NCI-H82 treated with DMSO at 0.1 percent for 48 hours (cell line): ENCODE measurements around the gene TM2D1.
"Not testable (repeated sequence)": the region's sequence is repeated elsewhere in the genome, so short reads cannot be mapped to it uniquely, and the experiment has no call there.

Source experiments
- DNase-seq: peaks from one replicate; lab custom pipeline; 2025; ENCODE audit not compliant: unreplicated experiment; lab: John Stamatoyannopoulos, UW

Gene TM2D1

GRCh38 chr1:61718996-61719663, 5.8 kb downstream of the TM2D1 start:
- DNase-seq, result not testable (repeated sequence)

- DNase-seq, result no peak
Measured at GRCh38 chr1:61711969-61712368, 13.0 kb downstream of the TM2D1 start.

GRCh38 chr1:61711257-61711656, 13.7 kb downstream of the TM2D1 start:
- DNase-seq, result not testable (repeated sequence)

GRCh38 chr1:61709908-61710289, 15.0 kb downstream of the TM2D1 start:
- DNase-seq, result no peak

GRCh38 chr1:61708953-61709907, 15.7 kb downstream of the TM2D1 start:
- DNase-seq, result no peak

GRCh38 chr1:61699911-61700851, 24.8 kb downstream of the TM2D1 start:
- no peak for DNase-seq

- no peak for DNase-seq
Measured at GRCh38 chr1:61692155-61692800, 32.7 kb downstream of the TM2D1 start.

- no peak for DNase-seq
Measured at GRCh38 chr1:61687901-61688300, 37.0 kb downstream of the TM2D1 start.

- no peak for DNase-seq
Measured at GRCh38 chr1:61682891-61683290, 42.0 kb downstream of the TM2D1 start.

- DNase-seq, result no peak
Measured at GRCh38 chr1:61680500-61680899, 44.4 kb downstream of the TM2D1 start.

- DNase-seq, result not testable (repeated sequence)
Measured at GRCh38 chr1:61676881-61677280, 48.1 kb downstream of the TM2D1 start.

GRCh38 chr1:61674221-61674620, 50.7 kb downstream of the TM2D1 start:
- DNase-seq, result no peak

- DNase-seq, result no peak
Measured at GRCh38 chr1:61672376-61672775, 52.6 kb downstream of the TM2D1 start.

GRCh38 chr1:61670445-61670844, 54.5 kb downstream of the TM2D1 start:
- DNase-seq, result no peak

- DNase-seq, result no peak
Measured at GRCh38 chr1:61670016-61670415, 54.9 kb downstream of the TM2D1 start.

GRCh38 chr1:61659061-61659460, 65.9 kb downstream of the TM2D1 start:
- no peak for DNase-seq

- no peak for DNase-seq
Measured at GRCh38 chr1:61655453-61655852, 69.5 kb downstream of the TM2D1 start.

GRCh38 chr1:61654067-61654466, 70.9 kb downstream of the TM2D1 start:
- no peak for DNase-seq

- DNase-seq, result no peak
Measured at GRCh38 chr1:61648983-61649742, 75.8 kb downstream of the TM2D1 start.

- DNase-seq, result no peak
Measured at GRCh38 chr1:61647142-61647541, 77.8 kb downstream of the TM2D1 start.
